ENCODE data around the gene PFDN1.

PFDN1 gene

DNA sequence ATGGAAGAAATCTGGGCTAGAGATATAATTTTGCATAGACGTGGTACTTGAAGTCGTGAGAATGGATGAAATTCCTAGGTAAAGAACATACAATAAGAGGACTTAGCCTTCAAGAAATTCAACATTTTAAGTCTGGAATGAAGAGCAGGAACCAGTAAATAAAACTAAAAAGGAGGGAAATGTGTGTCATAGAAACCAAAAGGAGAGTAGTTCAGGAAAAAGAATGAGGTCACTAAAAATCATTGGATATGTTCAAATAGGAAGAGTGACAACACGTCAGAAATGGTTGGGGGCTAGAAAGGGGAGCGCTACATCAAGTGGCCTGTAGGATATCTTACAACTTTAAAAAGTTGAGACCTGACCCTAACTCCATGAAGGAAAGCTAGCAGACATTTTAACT is 44.0 kb downstream of the PFDN1 start:
- no peak for DNase-seq (ENCODE audit: low read depth)

DNA sequence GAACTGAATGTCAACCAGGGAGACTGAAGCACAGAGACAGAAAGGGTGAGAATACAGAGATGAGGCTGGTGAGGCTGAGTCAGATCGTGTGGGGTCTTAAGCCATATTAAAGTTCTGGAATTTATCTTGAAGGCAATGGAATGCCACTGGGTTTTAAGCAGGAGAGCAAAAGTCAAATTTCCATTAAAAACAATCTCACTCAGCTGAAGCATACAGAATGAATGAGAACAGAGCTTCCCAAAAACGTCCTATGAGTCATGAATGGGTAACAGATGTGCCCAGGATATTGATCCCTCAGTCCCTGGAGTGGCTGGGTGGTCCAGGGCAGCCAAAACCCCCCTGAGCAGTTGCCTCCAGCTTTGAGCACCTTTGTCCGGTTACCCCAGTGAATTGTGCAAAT is 44.9 kb downstream of the PFDN1 start:
- DNase-seq (ENCODE audit: low read depth), result peak; percentile 21

DNA sequence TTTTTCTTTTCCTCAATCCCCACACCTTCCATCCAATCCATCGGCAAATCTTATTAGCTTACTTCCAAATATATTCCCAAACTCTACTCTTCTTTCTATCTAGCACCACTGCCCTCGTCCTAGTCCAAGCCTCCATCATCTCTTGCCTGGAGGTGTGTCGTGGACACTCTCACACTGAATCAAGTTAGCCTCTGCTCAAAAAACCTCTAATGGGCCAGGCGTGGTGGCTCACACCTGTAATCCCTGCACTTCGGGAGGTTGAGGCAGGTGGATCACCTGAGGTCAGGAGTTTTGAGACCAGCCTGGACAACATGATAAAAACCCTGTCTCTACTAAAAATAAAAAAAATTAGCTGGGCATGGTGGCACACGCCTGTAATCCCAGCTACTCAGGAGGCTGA is 46.2 kb downstream of the PFDN1 start:
- no peak for DNase-seq (ENCODE audit: low read depth)

DNA sequence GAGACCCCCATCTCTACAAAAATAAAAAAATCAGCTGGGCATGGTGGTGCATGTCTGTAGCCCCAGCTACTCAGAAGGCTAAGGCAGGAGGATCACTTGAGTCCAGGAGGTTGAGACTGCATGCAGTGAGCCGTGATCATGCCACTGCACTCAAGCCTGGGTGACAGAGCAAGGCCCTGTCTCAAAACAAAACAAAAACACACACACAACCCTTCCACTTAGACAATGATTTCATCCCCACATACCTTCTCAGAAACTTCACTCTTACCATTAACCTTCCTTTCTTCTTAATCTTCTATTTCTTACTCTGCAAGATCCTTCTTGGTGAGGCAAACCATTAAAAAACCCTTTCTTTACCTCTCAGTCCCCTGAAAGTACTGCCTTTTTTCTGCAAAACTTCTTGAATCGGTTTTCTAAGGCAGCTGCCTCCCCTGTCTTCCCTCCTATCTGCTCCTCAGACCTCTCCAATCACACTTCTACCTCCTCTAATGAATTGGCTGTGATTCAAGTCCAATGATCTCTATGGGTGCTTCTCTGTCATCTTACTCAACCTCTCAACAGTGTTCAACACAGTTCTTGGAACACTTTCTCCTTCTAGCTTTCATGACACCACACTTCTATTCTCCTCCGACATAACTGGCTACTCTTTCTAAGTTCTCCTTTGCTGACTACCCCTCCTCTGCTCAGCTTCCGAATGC is 47.3 kb downstream of the PFDN1 start:
- no peak for DNase-seq (ENCODE audit: low read depth)

DNA sequence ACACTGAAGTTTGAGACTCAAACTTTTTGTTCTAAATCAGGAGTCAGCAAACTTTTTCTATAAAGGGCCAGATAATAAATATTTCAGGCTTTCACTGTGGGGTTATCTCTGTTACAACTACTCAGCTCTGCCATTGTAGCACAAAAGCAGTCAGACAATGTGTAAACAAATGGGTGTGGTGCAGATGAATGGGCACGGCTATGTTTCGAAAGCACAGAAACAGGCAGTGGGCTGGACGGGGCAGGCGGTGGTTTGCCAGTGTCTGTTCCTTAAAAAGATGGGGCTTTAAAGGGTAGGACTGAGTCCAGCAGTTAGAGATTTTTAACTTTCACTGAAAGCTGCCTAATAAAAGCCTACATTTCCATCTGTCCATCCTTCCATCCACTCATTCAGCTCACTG is 48.9 kb downstream of the PFDN1 start:
- DNase-seq (ENCODE audit: low read depth), result no peak

DNA sequence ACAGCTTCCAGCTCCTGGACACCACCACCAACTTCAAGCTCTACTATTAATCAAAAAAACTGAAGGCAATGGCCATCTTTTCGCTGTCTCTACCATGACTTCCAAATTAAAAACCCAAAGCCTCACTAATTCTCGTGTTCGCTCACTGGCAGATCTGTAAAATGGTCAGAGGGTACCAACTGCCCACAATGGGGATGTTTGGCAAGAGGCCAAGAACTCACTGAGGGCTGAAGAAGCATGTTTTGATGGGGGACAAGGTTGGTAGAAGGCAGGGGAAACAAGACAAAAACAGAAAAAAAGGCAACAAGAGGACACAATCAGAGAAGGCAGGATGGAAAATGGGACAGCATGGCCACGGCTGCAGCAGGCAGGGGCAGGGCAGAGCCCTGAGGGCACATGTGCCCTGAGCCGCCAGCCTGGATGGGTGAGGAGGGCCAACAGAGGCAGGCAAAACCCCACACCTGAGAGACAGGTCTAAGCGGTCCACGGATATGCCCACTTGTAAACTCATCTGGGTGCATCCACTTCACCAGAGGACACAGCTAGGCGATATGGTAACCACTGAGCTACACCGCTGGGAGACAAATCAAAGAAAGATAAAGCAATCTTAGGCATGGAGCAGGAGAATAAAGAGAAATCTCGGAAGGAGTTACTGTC is 50.3 kb downstream of the PFDN1 start:
- DNase-seq (ENCODE audit: low read depth), result no peak

DNA sequence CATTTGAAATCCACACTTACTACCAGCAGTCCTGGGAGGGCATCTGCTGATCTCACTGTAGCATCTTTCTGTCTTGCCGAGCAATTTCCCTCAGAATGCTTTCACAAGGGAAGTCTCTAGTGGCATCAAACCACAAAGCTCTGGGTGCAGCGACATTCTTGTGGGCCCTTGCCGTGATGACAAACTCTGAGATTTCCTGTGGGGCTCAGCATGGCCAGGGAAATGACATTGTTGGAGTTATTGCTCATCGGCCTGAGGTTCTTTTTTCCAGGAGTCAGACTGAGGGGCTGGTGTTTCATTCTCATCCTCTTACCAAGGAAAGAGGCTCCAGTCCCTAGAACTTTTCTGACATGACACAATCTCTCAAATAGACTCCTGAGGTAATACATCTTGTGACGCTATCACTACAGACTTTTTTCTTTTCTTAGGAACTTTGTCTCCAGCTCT is 51.4 kb downstream of the PFDN1 start:
- peak; percentile 93 for DNase-seq (ENCODE audit: low read depth)

DNA sequence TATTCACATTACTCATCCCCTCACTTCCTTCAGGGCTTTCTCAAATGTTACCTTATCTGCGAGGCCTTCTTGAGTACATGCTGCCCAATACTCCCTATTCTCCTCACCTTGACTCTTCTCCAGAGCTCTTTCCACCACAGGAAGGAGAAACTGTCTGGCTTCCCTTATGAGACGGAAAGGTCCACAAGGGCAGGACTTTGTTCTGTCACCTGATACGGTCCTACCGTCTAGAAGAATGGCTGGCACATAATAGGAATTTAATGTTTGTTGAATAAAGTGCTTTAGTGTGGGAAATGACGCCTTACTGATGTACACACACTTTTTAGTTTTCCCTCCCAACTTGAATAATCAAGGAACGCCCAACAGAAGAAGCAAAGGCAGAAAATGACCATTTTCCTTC is 52.5 kb downstream of the PFDN1 start:
- DNase-seq (ENCODE audit: low read depth), result no peak

DNA sequence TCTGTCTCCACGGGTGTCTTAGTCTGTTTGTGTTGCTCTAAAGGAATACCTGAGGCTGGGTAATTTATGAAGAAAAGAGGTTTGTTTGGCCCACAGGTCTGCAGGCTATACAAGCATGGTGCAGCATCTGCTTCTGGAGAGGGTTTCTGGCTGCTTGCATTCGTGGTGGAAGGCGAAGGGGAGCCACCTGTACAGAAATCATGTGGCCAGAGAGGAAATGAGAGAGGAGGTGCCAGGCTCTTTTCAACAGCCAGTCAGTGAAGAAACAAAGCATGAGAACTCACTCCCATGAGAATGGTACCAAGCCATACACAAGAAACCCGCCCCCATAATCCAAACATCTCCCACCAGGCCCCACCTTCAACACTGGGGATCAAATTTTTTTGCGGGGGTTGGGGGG is 53.4 kb downstream of the PFDN1 start:
- no peak for DNase-seq (ENCODE audit: low read depth)

DNA sequence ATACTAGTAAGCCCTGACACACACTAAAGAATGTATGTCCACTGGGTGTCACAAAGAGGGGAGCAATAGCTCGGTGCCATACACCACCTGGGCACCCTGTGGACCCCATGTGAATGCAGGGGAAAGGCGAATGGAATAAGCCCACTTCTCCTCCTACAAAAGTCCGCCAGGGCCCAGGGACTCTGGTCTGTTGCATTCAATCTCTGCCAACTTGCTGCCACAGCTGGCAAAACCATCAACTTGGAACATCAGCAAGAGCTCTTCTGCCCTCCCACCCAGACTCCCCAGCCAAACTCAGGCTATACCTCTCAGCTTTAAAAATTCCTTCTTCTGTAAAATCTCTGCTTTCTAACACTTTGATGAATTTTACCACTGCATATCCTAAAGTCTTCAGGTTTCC is 54.5 kb downstream of the PFDN1 start:
- DNase-seq (ENCODE audit: low read depth), result no peak

DNA sequence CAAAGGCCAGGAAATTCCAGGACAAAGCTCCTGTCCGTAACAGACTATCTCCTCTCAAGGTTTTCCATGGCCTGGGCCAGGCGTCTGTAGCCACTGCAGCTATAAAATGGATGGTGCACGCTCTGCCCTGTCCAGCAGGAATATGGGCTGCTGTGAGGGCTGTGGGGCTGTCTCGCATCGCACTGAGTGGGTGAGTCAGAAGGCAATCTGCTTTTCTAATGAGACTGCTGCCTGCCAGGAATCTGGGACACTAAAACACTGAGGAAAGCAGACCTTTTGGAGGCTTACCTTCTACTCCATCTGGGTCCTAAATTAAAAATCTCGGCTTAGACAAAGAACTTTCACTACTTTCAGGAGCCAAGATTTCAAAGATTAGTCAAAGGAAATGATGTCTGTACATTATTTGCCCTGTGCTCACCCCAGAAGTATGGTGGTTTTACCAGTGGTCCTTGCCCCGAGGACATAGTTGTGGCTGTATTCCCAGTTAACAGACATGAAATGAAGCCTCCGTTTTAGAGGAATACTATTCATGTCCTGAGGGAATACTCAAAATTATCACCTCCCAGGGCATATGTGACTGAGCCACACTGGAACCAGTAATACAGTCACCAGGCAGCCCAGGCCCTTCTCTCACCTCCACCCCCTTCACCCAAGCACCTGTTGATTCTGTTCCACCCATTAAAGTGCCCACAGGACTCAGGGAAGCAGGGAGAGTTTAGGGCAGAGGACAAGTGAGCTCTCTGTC is 56.4 kb downstream of the PFDN1 start:
- DNase-seq (ENCODE audit: low read depth), result peak; percentile 84

DNA sequence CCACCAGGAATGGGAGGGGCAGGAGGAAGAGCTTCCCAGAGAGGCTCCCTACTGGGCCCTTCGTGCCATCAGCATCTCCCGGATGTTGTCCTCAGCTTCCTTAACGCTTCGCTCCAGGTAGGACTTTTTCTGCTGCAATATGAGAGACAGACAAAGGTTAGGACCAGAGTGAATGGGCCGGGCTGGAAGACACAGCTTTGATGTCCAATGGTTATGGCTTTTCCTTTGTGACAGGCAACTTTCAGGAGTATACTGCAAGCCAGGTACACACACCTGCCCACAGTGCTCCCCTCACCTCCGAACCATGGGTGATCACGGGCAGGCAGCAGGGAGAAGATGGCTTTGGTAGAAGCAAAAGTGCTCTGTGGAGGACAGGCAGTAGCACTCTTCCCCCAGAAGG is 57.0 kb downstream of the PFDN1 start:
- DNase-seq (ENCODE audit: low read depth), result no peak

DNA sequence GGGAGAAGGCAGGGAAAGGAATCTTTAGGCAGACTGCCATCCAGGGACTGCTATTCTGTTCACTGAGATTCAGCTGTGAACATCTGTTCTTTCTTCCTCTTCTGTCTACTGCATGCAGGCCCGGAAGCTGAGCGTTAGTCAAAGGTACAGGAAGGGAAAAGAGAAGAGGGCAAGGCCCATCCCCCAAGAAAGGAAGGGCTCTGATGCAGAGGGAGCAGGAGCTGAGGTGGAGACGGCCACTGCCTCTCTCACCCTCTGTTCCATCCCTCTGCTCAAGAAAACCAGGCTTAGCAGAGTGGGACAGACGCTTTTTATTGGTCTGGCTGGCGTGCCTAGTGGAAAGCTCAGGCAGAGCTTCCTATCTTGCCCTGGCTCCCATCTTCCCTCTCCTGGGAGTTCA is 57.6 kb downstream of the PFDN1 start:
- DNase-seq (ENCODE audit: low read depth), result no peak

DNA sequence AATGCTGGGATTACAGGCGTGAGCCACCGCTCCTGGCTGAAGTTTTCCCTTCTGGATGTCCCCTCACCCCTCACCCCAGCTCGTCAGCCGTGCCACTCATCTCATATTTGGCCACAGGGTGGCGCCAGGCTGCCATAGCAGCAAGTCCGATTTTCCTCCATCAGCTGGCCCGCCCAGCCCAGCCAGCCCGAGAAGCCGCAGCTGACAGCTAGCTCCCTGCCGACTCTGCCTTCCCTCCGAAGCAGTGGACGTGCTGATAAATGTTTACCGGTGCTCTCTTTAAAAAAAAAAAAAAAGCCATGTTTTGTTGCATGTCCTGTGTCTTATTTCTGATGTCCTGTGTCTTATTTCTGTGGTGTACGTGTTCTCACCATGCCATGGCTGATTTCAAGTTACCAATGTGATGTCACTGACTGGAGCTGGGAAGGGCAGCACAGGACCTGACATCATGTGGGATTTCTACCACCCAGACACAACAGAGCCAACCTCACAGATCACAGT is 58.3 kb downstream of the PFDN1 start:
- peak; percentile 92 for DNase-seq (ENCODE audit: low read depth)

DNA sequence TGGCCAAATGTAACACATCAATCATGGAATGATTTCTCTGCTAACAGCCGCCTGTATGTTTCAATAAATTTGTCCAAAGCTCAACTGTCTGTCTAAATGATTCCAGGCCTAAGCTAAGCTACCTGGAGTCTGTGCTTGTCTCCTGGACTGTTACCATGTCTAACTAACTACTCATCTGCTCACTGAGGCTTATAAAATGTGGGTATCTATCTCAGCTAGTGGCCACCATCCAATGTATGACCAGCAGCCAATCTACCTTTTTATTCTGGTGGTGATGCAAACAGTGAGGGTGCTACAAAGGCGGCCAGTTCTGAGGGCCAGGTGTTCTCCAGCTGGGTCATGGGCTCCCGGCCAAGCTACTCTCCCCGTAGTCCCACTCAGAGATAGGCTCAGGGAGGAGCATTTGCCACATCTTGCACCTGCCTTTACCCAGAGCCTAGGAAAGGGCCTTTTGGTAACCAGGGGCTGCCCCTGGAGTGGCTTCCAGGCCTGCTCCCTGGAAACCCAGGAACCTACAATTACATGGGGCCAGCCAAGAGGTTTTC is 59.1 kb downstream of the PFDN1 start:
- no peak for DNase-seq (ENCODE audit: low read depth)

DNA sequence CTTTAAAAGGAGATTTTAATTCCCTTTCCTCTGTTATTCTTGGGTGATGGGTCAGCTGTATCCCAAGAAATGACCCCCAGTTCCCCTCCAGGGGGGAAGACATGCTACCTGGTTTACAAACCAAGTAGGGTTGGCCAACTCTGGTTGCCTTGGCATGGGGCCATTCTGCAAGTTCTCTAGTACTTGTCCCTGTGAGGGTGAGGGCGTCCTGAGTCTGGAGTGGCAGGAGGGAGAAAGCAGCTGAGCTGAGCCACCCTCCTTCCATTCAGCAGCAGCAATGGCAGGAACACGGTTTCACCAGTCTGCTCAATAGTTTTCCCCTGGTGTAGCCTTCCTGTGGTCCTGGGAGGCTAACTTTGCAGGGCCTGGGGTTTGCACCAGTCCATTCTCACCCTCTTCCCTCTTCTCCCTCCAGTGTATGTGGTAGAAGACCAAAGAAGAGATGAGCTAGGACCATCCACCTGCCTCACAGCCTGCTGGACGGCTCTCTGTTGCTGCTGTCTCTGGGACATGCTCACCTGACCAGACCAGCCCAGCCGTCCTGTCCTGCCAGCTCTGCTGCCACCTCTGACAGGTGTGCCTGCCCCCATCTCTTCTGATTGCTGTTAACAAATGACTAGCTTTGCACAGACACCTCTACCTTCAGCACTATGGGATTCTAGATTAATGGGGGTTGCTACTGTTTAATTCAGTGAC is 59.9 kb downstream of the PFDN1 start:
- no peak for DNase-seq (ENCODE audit: low read depth)

DNA sequence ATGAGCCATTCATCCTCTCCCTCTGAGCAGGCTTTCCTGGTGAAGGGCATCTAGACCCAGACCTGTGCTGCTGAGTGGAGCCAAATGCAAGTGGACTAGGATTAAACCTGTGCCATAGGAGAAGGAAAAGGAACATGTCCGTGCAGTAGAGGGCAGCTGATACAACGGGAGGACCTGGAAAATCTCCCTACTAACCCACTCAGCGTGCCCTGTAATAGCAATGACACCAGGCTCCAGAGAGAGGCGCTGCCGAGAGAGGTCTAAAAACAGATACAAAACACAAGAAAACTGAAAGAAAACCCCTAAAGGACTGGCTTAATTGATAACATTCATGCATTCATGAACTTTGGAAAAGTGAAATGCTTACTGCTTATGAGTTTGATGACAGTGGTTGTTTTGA is 60.8 kb downstream of the PFDN1 start:
- no peak for DNase-seq (ENCODE audit: low read depth)

DNA sequence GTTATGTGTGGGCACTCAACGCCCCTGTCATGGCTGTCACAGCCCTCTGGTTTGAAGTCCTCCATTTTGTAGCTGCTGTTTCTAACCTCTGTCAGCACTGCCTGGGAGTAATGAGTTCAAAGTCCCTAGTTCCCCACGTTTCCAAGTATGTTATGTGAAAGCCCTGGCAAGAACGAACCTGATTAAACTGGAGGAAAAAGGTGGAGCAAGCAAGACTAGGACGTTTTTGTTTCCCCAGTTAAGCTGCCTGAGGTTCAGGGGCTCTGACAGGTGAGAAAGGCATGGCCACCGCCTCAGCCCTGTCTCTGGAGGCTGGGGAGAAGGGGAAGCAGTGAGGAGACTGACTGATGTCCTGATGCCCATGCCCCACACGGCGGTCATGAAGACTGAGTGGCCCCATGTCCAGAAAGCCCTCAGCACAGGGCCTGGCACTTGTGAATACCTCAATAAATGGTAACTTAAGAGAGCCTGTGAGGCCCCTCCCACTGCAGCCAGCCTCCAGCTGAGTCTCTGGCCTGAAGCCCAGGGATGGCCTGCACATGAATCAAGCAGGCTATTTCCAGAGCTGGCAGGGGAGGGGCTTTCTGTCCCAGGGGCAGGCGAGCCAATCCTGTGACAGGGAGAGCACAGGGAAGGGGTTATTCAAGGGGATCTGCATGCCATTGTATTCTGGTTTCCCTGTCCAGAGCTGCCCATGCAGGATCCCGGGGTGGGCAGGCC is 61.8 kb downstream of the PFDN1 start:
- DNase-seq (ENCODE audit: low read depth), result peak; percentile 94

DNA sequence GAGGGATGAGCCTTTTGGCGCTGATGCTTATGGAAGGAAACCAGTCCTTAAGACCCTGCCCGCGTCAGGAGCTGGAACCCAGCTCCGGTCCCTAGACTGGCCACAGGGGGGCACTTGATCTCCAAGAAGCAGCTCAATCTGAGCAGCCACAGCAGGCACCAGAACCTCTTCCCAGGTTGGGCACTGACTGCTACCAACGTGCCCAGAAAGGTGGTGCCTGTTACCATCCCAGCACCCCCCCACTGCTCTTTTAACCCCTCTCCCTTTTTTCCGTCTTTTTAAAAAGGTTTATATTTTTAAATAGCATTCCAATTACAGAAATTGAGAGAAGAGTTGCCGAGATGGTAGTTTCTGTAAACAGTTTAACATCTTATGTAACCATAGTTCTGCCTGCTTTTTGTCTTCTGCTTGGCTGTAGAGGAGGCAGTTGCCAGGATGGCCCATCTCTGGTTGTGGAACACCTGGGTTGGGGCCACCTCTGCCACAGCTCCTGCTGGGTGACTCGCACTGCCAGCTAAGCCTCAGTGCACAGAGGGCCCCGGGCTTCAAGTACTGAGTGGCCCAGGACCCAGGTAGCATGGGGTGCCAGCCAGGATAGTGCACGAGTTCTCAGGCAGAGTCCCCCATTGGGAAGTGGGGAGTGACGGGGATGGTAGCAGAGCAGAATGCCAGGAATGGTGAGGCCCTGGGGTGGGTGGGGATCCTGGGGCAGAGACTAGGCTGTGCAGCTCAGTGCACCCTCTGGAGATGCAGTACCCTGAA is 62.8 kb downstream of the PFDN1 start:
- peak; percentile 70 for DNase-seq (ENCODE audit: low read depth)

DNA sequence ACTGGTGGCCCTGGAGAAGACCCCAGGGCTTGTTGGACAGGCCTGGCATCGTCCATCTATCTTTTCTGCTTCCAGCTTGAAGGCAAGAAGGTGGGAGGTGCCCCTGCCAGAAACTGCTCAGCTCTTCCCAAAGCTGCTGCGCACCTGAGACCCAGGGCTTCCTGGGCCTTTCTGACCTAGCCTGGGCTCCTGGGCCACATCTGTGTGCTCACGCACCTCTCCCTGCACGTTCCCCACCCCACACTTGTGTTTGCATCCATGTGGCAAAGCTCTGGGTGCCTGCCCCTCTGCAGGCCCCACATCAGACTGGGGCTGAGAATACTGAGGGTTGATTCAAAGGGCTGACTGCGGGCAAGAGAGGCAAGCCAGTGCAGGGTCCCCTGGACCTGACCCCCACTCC is 63.4 kb downstream of the PFDN1 start:
- no peak for DNase-seq (ENCODE audit: low read depth)

DNA sequence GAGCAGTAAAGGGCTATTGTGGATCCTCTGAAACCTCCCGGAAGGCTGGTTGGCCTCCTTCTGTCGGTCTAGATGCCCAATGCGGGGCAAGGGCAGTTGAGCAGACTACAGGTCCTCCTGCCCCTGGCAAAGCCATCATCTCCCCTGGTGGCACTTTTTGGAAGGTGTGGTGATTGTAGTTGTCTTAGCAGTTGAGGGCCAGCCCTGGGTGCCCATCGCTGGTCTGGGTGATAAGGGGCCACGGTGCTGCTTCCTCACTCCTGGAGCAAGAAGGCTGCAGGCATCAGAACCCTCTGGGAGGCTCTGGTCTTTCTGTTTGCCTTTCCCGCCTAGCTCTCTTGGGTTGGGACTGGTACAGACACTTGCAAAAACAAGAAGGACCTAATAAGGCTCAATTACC is 64.1 kb downstream of the PFDN1 start:
- no peak for DNase-seq (ENCODE audit: low read depth)
